Hindlimb muscle (tissue), 1 donor: ENCODE measurements around the gene RBM7. TPM values are rescaled to one million over a fixed set of nuclear protein-coding genes. Genes with fewer than 3 reads are reported as not detected.

Experiments used
- DNase-seq: peaks from one replicate; pipeline ENCODE4 v3.0.0-alpha.2; 2013
- polyA plus RNA-seq: library from polyadenylated mRNA; unstranded; fragments of 120-200 nt; gene quantifications from one replicate; pipeline ENCODE4 v1.2.1, GENCODE V29; 2013; ENCODE audit not compliant: insufficient read length

Gene RBM7
- 20.9 TPM for polyA plus RNA-seq

DNA sequence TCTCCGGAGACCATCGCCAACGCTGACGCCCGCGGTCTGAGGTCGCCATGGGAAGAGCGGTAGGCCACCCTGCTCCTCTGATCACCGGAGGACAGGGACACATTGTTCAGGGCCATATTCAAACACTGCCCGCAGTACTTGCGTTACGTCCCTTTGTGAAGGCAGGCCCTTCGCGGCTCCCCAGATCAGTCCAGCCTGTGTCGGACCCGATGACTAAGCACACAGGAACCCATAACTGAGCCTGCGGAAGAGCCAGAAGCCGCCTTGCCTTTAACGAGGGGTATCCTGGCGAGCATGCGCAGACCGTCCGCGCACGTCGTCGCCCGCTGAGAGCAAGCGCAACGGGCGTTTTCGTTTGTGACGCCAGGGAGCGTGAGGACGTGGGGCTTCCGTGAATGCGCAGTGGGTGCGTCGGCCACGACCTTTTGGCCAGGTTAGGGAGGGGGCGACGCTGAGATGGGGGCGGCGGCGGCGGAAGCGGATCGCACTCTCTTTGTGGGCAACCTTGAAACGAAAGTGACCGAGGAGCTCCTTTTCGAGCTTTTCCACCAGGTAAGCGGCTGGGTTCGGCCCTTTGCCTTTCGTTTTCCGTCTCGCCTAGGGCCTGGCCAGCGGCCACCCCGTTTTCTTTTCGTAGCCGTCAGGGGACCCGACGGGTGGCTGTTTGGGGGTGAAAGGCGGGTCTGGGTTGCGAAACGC is at the start of gene RBM7, which contains the start of gene C11orf71:
TSS of gene RBM7 (plus strand) at position 451 of the 699 bp plus-strand sequence. CDS start at position 457, 6 bp downstream.
TSS of gene C11orf71 (minus strand) at position 296 of the 699 bp plus-strand sequence. CDS start at position 116, 180 bp downstream.
- peak; percentile 99 for DNase-seq

DNA sequence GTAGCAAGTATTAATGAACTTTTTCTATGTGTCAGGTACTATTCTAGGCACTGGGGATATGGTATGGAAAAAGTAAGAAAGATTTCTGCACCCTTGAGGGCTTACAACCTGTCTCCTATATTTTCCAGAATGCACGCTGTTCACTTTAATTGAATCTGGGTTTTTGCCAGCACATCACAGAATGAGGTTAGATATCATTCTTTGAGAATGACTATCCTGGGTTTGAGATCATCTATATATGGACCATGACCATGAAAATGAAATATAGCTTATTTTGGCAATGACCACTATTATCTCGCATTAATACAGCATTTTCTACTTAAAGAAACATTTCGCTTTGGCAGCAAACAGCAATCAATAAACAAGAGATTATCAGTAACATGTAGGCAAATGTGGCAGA is 47.0 kb upstream of the RBM7 start:
- no peak for DNase-seq

- DNase-seq = no peak
Observed at GRCh38 chr11:114354076-114354475, 46.4 kb upstream of the RBM7 start.

- no peak for DNase-seq
Observed at GRCh38 chr11:114358716-114359115, 41.8 kb upstream of the RBM7 start.

- DNase-seq = no peak
Observed at GRCh38 chr11:114359342-114359741, 41.1 kb upstream of the RBM7 start.

DNA sequence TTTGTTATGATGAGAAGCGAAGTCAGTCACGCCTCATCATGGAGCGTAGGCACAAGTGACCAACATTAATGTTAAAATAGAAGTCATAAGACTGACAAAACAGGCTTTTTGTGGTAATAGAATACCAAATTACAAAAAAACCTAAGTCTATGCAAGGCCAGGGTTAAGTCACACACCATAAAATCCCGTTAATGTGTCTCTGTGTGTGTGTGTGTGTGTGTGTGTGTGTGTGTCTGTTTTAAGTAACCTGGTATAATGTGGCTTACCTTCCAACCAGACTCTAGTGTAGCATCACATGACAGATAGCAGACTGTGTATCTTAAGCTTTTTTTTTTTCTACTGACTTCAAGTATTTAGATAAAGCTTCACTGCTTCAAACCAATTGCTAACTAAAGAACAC is 38.1 kb upstream of the RBM7 start:
- no peak for DNase-seq

GRCh38 chr11:114362958-114363357 is 37.5 kb upstream of the RBM7 start:
- DNase-seq = no peak

DNA sequence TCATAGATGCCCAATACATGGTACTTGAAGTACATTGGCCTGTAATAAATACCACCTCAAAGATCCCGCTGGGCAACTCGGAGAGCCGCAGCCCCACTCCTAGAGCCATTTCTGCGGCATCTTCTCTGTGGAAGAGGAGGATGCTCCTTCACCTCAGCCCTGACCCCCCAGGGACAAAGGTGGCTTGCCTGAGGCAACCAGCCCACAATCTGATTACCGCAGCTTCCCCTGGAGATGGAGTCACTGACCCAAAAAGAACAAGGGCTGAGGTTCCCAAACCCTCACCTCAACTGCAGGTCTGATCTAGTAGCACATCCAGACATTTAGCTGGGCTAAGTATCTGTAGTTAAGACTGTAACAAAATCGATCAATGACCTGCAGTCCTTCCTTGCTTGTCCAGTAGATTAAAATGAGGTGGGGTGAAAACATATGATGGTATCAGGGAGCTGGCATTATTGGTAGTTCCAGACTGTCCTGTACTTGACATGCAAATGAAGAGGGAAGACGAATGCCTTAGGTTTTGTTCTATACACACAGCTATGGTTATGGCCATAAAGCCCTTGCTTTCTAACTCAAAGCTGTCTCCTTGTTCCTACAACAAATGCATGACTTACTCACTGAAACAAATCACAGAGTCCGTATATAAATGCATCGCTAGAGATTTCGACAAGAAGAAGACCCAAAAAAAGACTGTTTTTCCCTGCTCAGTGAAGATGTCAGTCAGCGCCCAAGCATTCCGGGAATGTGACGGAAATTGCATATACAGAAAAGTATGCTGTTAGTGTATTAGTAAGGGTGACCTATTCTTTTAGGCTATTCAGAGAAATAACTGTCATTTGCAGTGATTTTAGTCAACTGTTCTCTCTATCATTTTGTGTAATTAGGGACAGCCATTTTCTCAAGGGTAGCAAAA is 33.9 kb upstream of the RBM7 start:
- peak; percentile 5 for DNase-seq

GRCh38 chr11:114367244-114367957 is 33.1 kb upstream of the RBM7 start:
- DNase-seq = no peak

GRCh38 chr11:114368918-114369680 is 31.4 kb upstream of the RBM7 start:
- no peak for DNase-seq

- DNase-seq = no peak
Observed at GRCh38 chr11:114375052-114375451, 25.4 kb upstream of the RBM7 start.

DNA sequence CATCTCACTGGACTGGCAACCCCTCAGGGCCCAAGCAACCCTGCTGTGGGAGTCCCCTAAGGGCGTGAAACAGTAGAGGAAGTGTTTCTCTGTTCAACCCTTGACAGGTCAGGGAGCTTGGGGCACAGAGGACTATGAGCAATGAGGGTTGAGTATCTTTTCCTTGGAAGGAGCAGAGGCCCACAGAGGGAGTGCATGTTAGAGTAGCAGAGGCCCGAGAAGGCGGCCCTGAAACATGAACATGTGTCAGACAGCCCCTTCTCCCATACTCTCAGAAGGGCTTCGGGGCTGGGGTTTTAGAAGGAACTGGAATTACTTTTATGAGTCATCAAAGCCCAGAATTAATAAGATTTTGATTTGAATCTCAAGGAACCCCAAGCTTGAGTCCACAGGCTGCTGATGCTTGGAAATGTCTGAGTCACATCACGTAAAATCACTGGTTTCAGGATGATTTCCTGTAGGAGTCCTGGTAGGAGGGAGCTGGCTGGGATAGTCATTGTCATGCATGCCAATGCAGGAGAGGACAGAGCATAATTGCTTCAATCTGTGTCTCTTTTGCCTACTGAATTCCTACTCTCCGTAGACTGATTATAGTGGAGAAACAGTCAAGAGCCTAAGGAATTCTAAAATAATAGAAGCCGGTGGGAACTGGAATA is 22.7 kb upstream of the RBM7 start:
- DNase-seq = no peak

GRCh38 chr11:114379394-114380069 is 20.9 kb upstream of the RBM7 start:
- no peak for DNase-seq

DNA sequence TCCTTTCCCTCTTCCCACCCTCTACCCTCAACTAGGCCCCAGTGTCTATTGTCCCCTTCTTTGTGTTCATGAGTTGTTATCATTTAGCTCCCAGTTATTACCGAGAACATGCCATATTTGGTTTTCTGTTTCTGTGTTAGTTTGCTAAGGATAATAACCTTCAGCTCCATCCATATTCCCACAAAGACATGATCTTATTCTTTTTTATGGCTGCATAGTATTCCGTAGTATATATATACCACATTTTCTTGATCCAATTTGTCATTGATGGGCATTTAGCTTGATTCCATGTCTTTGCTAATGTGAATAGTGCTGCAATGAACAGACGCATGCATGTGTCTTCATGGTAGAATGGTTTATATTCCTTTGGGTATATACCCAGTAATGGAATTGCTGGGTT is 18.0 kb upstream of the RBM7 start:
- DNase-seq = no peak

- no peak for DNase-seq
Observed at GRCh38 chr11:114384487-114384886, 16.0 kb upstream of the RBM7 start.

- DNase-seq = no peak
Observed at GRCh38 chr11:114386131-114386530, 14.3 kb upstream of the RBM7 start.

DNA sequence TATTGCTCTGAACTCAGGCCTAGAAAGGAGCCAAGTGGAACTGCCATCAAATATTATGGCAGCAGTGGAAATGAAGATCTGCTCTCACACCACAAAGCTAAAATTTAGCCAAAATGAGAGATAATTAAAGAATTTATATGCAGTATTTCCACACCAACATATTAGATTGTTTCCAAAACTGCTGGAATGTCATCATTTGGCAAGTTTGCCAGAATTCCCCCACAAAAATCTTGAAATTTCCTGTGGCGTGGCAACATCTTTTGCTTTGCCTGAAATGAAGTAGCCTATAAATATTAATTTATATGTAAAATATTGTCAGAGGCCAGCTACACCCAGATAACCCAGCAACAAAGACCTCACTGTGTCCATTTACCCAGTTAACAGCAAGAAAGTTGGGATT is 13.9 kb upstream of the RBM7 start:
- no peak for DNase-seq

DNA sequence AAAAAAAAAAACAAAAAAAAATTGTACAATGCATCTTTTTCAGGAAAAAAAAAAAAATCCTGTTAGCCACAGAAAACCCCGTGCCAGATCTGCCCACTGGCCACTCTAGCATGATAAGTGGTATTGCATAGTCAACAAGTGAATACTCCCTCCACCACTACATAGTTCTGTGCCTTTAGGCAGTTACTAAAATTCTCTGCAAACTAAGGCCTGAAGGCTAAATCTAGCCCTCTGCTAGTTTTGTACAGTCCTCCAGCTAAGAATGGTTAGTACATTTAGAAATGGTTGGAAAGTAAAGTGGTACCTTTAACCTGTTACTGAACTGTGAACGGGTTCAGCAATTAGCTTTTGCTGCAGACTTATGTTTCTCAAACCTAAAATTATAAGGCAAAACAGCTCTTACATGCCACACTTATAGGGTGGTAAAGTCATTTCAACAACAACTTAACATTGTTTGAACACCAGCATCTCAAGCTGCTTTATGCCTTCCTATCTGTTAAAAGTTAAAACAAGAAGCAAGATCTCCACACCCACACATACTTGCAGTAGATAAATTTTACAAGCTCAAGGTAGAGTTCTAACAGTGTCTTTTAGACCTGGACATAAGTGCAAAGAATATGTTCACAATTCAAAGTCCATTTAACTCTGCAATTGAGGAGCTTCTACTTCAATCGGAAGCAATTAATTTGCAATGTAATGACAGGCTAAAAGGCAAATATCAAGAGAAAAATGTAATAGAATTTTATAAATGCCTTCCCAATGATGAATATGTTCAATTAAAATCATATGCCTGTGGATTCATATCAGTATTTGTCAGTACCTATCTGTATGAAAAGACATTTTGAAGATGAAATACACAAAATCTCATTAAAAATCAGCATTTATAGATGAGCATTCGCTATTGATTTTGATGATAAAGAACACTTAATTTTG is 7.5 kb upstream of the RBM7 start:
- no peak for DNase-seq

DNA sequence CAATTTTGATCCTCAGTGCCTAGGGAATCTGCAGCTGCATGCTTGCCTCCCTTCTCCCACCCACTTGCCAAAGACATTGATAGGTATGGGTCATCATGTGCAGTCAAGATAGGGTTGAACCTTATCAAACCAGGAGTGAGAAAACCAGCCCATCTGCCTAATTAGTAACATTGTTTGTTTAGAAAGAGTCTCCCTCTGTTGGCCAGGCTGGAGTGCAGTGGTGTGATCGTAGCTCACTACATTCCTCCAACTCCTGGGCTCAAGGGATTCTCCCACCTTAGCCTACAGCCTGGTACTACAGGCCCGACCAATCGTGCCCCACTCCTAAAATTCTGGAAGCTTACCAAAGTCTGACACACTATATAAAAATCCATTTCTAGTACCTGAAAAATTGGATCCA is 4.7 kb upstream of the RBM7 start:
- DNase-seq = no peak

- DNase-seq = no peak
Observed at GRCh38 chr11:114396916-114397315, 3.5 kb upstream of the RBM7 start.
